HG02610 (cell line): ENCODE data around the gene CRIP1.

Experiments used
- ATAC-seq: cut with Tn5 transposase; IDR thresholded peaks from one replicate; pipeline ENCODE4 v1.9.1; 2021; ENCODE audit warnings: mild to moderate bottlenecking, moderate library complexity; ENCODE audit not compliant: unreplicated experiment

Gene CRIP1

GRCh38 chr14:105450864-105451720 lies 35.6 kb upstream of the CRIP1 start:
- ATAC-seq, result no peak

DNA sequence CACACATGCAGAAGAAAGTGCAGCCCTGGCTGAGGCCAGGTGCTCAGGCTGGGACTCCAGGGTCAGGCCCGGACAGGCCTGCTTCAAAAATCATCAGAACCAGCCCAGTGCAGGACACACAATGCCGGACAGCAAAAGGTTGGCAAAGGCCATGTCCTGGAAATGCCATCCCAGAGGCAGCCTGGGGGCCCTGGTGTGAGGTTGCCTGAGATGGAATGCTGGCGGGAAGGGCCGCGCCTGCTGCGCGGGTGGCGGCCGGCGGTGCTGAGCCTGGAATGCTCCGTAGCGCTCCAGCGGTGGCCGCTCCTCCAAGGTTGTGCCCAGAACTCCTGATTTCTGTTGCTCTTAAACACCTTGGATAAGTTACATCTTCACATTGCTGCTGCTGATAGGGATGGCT lies 33.7 kb upstream of the CRIP1 start:
- no peak for ATAC-seq

DNA sequence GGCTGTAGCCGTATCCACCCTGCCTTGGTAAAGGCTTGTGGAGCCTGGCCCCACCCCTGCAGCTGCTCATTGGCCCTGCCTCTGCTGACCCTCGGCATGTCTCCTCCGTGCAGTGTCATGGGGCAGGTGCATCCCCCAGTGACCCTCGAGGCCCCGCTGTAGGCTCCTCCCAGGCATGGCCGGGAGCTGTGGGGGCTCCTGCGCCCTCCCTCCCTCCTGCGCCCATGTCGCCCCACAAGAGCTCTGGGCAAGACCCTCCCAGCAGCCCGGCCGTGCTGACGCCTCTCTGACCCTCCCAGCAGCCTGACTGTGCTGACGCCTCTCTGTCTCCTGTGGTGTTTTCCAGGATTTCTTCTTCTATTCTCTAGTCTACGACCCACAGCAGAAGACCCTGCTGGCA lies 32.8 kb upstream of the CRIP1 start:
- ATAC-seq, result no peak

GRCh38 chr14:105455086-105455640 lies 31.5 kb upstream of the CRIP1 start:
- no peak for ATAC-seq

DNA sequence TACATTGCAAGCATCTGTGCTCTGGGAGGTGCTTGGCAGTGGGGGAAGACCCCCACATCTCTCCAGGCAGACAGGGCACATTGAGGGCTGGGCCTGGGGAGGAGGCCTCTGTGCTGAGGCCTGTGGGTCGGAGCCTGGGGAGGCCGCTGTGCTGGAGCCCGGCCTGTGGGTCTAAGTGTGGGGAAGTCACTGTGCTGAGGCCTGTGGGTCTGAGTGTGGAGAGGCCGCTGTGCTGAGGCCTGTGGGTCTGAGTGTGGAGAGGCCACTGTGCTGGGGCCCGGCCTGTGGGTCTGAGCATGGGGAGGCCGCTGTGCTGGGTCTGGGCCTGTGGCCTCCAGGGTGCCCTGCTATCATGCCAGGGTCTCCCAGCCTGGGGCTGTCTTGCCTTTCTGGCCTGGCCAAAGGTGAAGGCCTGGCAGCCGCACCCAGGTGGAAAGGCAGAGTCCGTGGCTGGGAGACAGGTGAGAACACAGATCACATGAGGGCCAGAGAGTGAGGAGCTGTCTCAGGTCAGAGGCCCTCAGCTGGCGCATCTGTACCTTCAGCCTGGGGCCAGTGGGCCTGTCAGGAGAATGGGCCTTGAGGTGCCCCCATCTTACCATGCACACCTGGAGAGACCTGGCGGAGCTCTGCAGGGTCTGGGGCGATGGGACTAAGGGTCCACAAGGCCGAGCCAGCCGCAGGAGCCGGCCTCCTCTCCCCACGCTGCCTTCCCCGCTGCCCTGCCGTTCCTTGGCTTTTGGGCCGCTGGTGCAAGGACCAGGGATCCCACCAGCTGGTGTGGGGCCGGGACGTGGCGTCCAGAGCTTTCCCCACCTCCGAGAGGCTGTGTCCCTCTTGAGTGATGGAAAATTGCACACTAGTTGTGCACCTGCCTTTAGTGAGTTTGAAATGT lies 30.7 kb upstream of the CRIP1 start:
- no peak for ATAC-seq

GRCh38 chr14:105456736-105457617 lies 29.7 kb upstream of the CRIP1 start:
- no peak for ATAC-seq

- no peak for ATAC-seq
Observed at GRCh38 chr14:105458010-105458409, 28.7 kb upstream of the CRIP1 start.

- no peak for ATAC-seq
Observed at GRCh38 chr14:105458571-105458970, 28.1 kb upstream of the CRIP1 start.

DNA sequence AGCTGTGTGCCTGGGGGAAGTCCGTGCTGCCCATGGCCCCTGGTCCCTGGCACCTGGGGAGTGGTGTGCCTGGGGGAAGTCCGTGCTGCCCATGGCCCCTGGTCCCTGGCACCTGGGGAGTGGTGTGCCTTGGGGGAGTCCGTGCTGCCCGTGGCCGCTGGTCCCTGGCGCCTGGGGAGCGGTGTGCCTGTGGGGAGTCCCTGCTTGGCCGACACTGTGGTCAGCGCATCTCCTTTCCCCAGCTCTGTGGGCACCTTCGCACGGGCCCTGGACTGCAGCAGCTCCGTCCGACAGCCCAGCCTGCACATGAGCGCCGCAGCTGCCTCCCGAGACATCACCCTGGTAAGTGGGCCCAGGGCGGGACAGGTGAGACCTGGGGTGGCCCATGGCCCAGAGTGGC lies 26.6 kb upstream of the CRIP1 start:
- ATAC-seq, result no peak

- no peak for ATAC-seq
Observed at GRCh38 chr14:105460616-105461015, 26.1 kb upstream of the CRIP1 start.

DNA sequence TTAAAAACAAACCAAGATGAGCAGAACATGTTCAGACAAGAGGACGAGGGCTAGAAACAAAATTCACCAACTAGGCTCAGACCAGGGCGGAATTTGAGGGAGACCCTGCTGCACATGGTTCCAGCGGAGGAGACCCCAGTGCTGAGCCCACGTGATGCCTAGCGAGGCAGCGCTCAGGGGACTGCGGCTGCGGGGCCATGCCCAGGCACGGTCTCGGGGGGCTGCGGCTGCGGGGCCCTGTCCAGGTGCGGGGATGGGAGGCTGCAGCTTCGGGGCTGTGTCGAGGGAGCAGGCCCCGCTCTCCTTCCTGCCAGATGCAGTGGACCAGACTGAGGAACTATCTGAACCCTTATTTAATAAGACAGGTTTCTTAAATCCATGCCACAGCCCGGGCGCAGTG lies 24.8 kb upstream of the CRIP1 start:
- no peak for ATAC-seq

DNA sequence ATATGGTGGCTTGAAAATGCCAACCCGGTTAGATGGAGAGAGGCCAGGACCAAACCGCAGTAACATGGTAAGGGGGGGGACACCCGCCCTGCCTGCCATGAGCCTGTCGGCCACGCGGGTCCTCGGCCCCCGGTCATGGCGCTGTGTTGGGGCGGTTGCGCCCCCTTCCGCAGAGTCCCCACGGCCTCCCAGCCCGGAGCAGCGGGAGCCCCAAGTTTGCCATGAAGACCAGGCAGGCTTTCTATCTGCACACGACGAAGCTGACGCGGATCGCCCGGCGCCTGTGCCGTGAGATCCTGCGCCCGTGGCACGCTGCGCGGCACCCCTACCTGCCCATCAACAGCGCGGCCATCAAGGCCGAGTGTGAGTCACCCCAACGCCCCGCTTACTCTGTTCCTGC lies 22.2 kb upstream of the CRIP1 start:
- no peak for ATAC-seq

DNA sequence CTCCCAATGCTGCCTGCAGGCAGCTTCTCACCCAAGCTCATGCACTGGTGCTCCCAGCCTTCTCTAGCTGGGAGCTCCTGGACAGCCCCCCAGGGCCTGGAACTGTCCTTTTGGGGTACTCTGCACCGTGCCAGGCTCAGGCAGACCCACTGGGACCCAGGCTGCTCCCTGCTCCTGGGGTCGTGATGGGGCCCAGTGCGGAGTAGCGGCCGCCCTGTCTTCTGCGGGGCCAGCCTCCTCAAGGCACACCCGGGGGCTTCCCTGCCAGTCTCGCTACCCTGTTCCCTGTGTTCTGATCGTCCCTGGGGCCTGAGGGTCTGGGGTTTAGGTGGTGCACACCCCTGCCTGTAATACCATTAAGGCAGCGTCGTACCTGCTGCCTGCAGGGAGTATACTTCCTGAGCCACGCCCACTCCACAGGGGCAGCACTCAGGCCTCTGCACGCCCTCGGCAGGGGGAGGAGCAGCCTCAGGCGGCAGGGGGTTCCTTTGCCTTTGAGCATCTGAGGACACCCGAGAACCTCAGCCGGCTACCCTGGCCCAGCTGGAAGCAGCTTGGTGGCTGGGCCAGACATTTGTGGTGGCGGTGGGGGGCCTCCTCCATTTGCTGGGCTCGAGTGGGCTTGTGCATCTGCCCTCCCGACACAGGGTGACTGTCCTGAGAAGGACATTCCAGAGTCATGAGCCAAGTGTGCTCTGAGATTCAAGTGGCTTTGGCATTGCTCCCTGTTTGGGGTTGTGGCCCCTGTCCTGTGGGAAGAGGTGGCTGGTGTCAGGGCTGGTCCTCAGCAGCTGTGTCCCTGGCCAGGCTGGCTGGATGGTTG lies 21.3 kb upstream of the CRIP1 start:
- ATAC-seq, result no peak

GRCh38 chr14:105466531-105467248 lies 20.0 kb upstream of the CRIP1 start:
- ATAC-seq, result no peak

GRCh38 chr14:105467249-105467941 lies 19.3 kb upstream of the CRIP1 start:
- no peak for ATAC-seq

GRCh38 chr14:105467942-105468471 lies 18.7 kb upstream of the CRIP1 start:
- no peak for ATAC-seq

- ATAC-seq, result no peak
Observed at GRCh38 chr14:105468621-105469241, 18.0 kb upstream of the CRIP1 start.
